Suppressor macrophage (primary cell): Measurements from ENCODE around the gene RHOA.
A peak's percentile ranks its signal among the peaks of the same experiment; 100 is the strongest.
"Not testable (repeated sequence)": the region's sequence is repeated elsewhere in the genome, so short reads cannot be mapped to it uniquely, and the experiment has no call there.

Experiments used
- DNase-seq, 4 experiments: peaks; one replicate each; pipeline ENCODE4 v3.0.0-alpha.2; 2020 to 2022

The RHOA gene

GRCh38 chr3:49411535-49411967 lies 225 bp downstream of the RHOA start:
- DNase-seq, result peak in 3 of 4 experiments; percentile 83 to 92 (median 87)

- peak in 1 of 4 experiments; percentile 81 for DNase-seq
Measured at GRCh38 chr3:49410846-49411534, 786 bp downstream of the RHOA start.

GRCh38 chr3:49410066-49410845 lies 1.5 kb downstream of the RHOA start:
- DNase-seq, result no peak

- DNase-seq, result peak in 3 of 4 experiments; percentile 44 to 53 (median 49)
Measured at GRCh38 chr3:49406571-49407565, 4.9 kb downstream of the RHOA start.

GRCh38 chr3:49405570-49405969 lies 6.2 kb downstream of the RHOA start:
- DNase-seq, result not testable (repeated sequence)

- DNase-seq, result no peak
Measured at GRCh38 chr3:49403891-49404290, 7.9 kb downstream of the RHOA start.

- DNase-seq, result no peak
Measured at GRCh38 chr3:49401766-49402165, 10.0 kb downstream of the RHOA start.

GRCh38 chr3:49399461-49399860 lies 12.3 kb downstream of the RHOA start:
- DNase-seq, result no peak

- peak in 2 of 4 experiments; percentile 38 to 43 for DNase-seq
Measured at GRCh38 chr3:49397470-49397869, 14.3 kb downstream of the RHOA start.

GRCh38 chr3:49391310-49391709 lies 20.5 kb downstream of the RHOA start:
- not testable (repeated sequence) for DNase-seq

GRCh38 chr3:49389297-49389696 lies 22.5 kb downstream of the RHOA start:
- no peak for DNase-seq

- peak; percentile 19 to 52 (median 32) for DNase-seq
Measured at GRCh38 chr3:49388289-49388820, 23.4 kb downstream of the RHOA start.

GRCh38 chr3:49387721-49388120 lies 24.1 kb downstream of the RHOA start:
- no peak for DNase-seq

- peak; percentile 28 to 73 (median 51) for DNase-seq
Measured at GRCh38 chr3:49386056-49386756, 25.6 kb downstream of the RHOA start.

GRCh38 chr3:49385617-49386016 lies 26.2 kb downstream of the RHOA start:
- DNase-seq, result no peak

GRCh38 chr3:49383387-49383786 lies 28.4 kb downstream of the RHOA start:
- no peak for DNase-seq

GRCh38 chr3:49378249-49378895 lies 33.4 kb downstream of the RHOA start:
- no peak for DNase-seq

GRCh38 chr3:49377483-49377882 lies 34.3 kb downstream of the RHOA start:
- peak in 3 of 4 experiments; percentile 20 to 36 (median 26) for DNase-seq

- DNase-seq, result no peak
Measured at GRCh38 chr3:49371946-49372345, 39.8 kb downstream of the RHOA start.

GRCh38 chr3:49370585-49371290 lies 41.0 kb downstream of the RHOA start:
- no peak for DNase-seq
